ENCODE data around the gene CCDC38.

Gene CCDC38

DNA sequence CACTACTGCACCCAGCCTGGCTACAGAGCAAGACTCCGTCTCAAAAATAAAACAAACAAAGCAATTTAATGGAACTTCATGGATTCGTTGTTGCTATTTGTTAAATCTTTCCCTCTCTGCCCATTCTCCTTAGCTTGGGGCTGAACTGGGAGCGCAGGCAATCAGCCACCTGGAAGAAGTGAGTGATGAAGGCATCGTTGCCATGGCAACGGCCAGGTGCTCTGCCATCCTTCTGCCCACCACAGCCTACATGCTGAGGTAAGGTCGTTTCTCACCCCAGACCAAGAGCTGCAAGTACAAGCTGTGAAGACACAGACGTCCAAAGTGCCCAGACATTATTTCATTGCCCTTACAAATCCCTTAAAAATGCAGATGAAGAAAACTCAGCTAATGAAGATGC is 19.8 kb upstream of the CCDC38 start:
- TF ChIP-seq, protein P1, sequence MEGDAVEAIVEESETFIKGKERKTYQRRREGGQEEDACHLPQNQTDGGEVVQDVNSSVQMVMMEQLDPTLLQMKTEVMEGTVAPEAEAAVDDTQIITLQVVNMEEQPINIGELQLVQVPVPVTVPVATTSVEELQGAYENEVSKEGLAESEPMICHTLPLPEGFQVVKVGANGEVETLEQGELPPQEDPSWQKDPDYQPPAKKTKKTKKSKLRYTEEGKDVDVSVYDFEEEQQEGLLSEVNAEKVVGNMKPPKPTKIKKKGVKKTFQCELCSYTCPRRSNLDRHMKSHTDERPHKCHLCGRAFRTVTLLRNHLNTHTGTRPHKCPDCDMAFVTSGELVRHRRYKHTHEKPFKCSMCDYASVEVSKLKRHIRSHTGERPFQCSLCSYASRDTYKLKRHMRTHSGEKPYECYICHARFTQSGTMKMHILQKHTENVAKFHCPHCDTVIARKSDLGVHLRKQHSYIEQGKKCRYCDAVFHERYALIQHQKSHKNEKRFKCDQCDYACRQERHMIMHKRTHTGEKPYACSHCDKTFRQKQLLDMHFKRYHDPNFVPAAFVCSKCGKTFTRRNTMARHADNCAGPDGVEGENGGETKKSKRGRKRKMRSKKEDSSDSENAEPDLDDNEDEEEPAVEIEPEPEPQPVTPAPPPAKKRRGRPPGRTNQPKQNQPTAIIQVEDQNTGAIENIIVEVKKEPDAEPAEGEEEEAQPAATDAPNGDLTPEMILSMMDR (IDR thresholded peaks at IDR 0.05; ENCODE audit: insufficient read depth, low read depth, low read length, missing control alignments): no peak
- DNase-seq (ENCODE audit: low read depth): no peak
- H3K4me3 ChIP-seq (ENCODE audit: low read depth, low read length): no peak overlapping the region

DNA sequence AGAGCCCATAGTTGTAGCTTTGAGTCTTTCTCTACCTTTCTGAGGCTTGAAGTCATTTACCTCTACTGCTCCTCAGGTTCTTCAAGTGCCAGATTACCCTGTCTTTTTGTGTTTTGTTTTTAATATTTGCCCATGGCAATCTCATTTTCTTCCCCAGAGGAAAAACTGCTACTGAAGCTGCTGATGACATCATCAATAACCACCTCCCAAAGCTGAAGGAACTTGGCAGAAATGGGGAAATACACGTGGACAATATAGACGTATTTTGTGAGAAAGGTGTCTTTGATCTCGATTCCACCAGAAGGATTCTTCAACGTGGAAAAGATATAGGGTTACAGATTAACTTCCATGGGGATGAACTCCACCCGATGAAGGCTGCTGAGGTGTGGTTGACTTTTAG is 17.8 kb upstream of the CCDC38 start:
- H3K4me3 ChIP-seq (ENCODE audit: low read depth, low read length): no peak overlapping the region
- DNase-seq (ENCODE audit: low read depth): no peak
- TF ChIP-seq, protein P1 (IDR thresholded peaks at IDR 0.05; ENCODE audit: insufficient read depth, low read depth, low read length, missing control alignments): no peak

- H3K4me3 ChIP-seq (ENCODE audit: low read depth, low read length): no peak overlapping the region
- TF ChIP-seq, protein P1 (IDR thresholded peaks at IDR 0.05; ENCODE audit: insufficient read depth, low read depth, low read length, missing control alignments): no peak
- DNase-seq (ENCODE audit: low read depth): no peak
Observed at GRCh38 chr12:95959107-95959506, 16.7 kb upstream of the CCDC38 start.

GRCh38 chr12:95956557-95957145 is 14.2 kb upstream of the CCDC38 start:
- H3K4me3 ChIP-seq (ENCODE audit: low read depth, low read length): no peak overlapping the region
- DNase-seq (ENCODE audit: low read depth): no peak
- TF ChIP-seq, protein P1 (IDR thresholded peaks at IDR 0.05; ENCODE audit: insufficient read depth, low read depth, low read length, missing control alignments): no peak

GRCh38 chr12:95955549-95956159 is 13.2 kb upstream of the CCDC38 start:
- no peak for DNase-seq (ENCODE audit: low read depth)
- TF ChIP-seq, protein P1 (IDR thresholded peaks at IDR 0.05; ENCODE audit: insufficient read depth, low read depth, low read length, missing control alignments): no peak
- no peak overlapping the region for H3K4me3 ChIP-seq (ENCODE audit: low read depth, low read length)

- no peak for DNase-seq (ENCODE audit: low read depth)
- no peak overlapping the region for H3K4me3 ChIP-seq (ENCODE audit: low read depth, low read length)
- TF ChIP-seq, protein P1 (IDR thresholded peaks at IDR 0.05; ENCODE audit: insufficient read depth, low read depth, low read length, missing control alignments): no peak
Observed at GRCh38 chr12:95953000-95953399, 10.6 kb upstream of the CCDC38 start.

DNA sequence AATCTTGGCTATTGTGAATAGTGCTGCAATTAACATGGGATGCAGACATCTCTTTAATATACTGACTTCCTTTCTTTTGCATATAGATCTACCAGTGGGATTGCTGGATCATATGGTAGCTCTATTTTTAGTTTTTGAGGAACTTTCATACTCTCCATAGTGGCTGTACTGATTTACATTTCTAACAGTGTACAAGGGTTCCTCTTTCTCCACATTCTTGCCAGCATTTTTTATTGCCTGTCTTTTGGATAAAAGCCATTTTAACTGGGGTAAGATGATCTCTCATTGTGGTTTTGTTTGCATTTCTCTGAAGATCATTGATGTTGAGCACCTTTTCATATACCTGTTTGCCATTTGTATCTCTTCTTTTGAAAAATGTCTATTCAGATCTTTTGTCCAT is 9.1 kb upstream of the CCDC38 start:
- TF ChIP-seq, protein P1 (IDR thresholded peaks at IDR 0.05; ENCODE audit: insufficient read depth, low read depth, low read length, missing control alignments): no peak
- no peak for DNase-seq (ENCODE audit: low read depth)
- H3K4me3 ChIP-seq (ENCODE audit: low read depth, low read length): no peak overlapping the region

Data from GM12865 (cell line).